Parathyroid adenoma (tissue), 2 donors: ENCODE measurements around the gene MEOX2.

Experiments
- H2AFZ ChIP-seq: fragments of 300-600 bp; sonication (generic); one replicate; pipeline ENCODE4 v1.7.0; 2017; ENCODE audit warnings: antibody characterized with exemption, mild to moderate bottlenecking
- H3K27ac ChIP-seq: fragments of 300-600 bp; sonication (generic); one replicate; pipeline ENCODE4 v1.7.0; 2017
- H3K27me3 ChIP-seq: fragments of 300-600 bp; sonication (generic); one replicate; pipeline ENCODE4 v1.7.0; 2017; ENCODE audit warnings: low read length; ENCODE audit not compliant: control insufficient read depth, insufficient read depth
- H3K36me3 ChIP-seq: fragments of 300-600 bp; sonication (generic); one replicate; pipeline ENCODE4 v1.7.0; 2017; ENCODE audit warnings: low read length; ENCODE audit not compliant: control insufficient read depth, insufficient read depth
- H3K4me1 ChIP-seq: fragments of 300-600 bp; sonication (generic); one replicate; pipeline ENCODE4 v1.7.0; 2017; ENCODE audit warnings: control low read depth
- H3K4me2 ChIP-seq: fragments of 300-600 bp; sonication (generic); one replicate; pipeline ENCODE4 v1.7.0; 2017; ENCODE audit warnings: low read length
- H3K4me3 ChIP-seq: fragments of 300-600 bp; sonication (generic); one replicate; pipeline ENCODE4 v1.7.0; 2017; ENCODE audit warnings: low read depth, low read length
- H3K79me2 ChIP-seq: fragments of 300-600 bp; sonication (generic); one replicate; pipeline ENCODE4 v1.7.0; 2017; ENCODE audit warnings: control low read depth
- H3K9ac ChIP-seq: fragments of 300-600 bp; sonication (generic); one replicate; pipeline ENCODE4 v1.7.0; 2017; ENCODE audit warnings: mild to moderate bottlenecking
- H3K9me3 ChIP-seq: fragments of 300-600 bp; sonication (generic); one replicate; pipeline ENCODE4 v1.7.0; 2017; ENCODE audit warnings: low read length; ENCODE audit not compliant: control insufficient read depth
- TF ChIP-seq, protein P1 (sequence below): fragments of 300-600 bp; sonication (generic); IDR thresholded peaks from one replicate; pipeline ENCODE4 v1.7.0; 2017; ENCODE audit warnings: antibody characterized with exemption, mild to moderate bottlenecking
- donor health status: primary hyperparathyroidism.

The MEOX2 gene

DNA sequence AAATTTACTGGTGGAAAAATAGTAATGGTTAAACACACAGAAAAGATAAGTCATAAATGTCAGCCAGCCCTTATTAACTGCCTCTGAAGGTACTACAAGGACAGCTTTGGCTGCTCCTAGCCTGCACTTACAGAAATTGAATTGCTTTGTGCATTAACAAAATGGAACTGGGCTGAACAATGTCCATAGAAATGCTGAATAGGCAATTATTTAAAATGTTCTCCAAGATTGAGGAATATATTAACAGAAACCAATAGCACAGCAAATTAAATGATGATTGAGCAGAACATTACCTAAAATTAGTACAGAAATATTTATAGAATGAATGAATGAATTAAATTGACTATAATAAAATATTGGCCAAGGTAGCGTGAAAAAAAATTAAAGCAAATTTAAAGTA lies 82.3 kb downstream of the MEOX2 start:
- no peak overlapping the region for H3K4me2 ChIP-seq
- no peak overlapping the region for H2AFZ ChIP-seq
- H3K4me1 ChIP-seq: no peaks in the 10 kb centered on the region
- no peaks in the 10 kb centered on the region for H3K27me3 ChIP-seq
- no peak overlapping the region for H3K27ac ChIP-seq
- H3K36me3 ChIP-seq: no peaks in the 10 kb centered on the region
- no peak overlapping the region for H3K9ac ChIP-seq
- no peaks in the 10 kb centered on the region for H3K79me2 ChIP-seq
- TF ChIP-seq, protein P1, sequence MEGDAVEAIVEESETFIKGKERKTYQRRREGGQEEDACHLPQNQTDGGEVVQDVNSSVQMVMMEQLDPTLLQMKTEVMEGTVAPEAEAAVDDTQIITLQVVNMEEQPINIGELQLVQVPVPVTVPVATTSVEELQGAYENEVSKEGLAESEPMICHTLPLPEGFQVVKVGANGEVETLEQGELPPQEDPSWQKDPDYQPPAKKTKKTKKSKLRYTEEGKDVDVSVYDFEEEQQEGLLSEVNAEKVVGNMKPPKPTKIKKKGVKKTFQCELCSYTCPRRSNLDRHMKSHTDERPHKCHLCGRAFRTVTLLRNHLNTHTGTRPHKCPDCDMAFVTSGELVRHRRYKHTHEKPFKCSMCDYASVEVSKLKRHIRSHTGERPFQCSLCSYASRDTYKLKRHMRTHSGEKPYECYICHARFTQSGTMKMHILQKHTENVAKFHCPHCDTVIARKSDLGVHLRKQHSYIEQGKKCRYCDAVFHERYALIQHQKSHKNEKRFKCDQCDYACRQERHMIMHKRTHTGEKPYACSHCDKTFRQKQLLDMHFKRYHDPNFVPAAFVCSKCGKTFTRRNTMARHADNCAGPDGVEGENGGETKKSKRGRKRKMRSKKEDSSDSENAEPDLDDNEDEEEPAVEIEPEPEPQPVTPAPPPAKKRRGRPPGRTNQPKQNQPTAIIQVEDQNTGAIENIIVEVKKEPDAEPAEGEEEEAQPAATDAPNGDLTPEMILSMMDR: no peak
- no peaks in the 10 kb centered on the region for H3K9me3 ChIP-seq
- H3K4me3 ChIP-seq: no peak overlapping the region

- no peak overlapping the region for H3K4me3 ChIP-seq
- no peak overlapping the region for H3K27ac ChIP-seq
- no peaks in the 10 kb centered on the region for H3K9me3 ChIP-seq
- H3K27me3 ChIP-seq: no peaks in the 10 kb centered on the region
- H3K79me2 ChIP-seq: no peaks in the 10 kb centered on the region
- no peak overlapping the region for H3K9ac ChIP-seq
- no peaks in the 10 kb centered on the region for H3K36me3 ChIP-seq
- no peak overlapping the region for H3K4me2 ChIP-seq
- TF ChIP-seq, protein P1: no peak
- H2AFZ ChIP-seq: no peak overlapping the region
- no peaks in the 10 kb centered on the region for H3K4me1 ChIP-seq
Measured at GRCh38 chr7:15603124-15603523, 83.4 kb downstream of the MEOX2 start.

DNA sequence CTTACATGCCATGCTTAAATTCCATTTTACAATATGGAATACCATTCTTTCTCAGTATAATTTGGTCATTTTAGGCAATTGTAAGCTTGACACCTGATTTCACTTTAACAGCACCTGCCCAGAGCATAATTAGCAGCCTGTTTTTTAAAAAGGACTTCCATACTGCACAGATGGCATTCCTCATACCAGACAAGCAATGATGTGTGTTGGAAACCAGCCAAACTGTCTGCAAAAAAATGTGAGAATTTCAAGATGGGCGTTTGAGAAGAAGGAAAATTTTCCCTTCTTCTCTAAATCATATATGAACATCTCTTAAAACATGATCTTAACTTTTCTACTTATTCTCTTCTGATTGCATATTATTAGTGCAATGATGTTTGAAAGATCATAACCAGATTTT lies 84.2 kb downstream of the MEOX2 start:
- TF ChIP-seq, protein P1: no peak

DNA sequence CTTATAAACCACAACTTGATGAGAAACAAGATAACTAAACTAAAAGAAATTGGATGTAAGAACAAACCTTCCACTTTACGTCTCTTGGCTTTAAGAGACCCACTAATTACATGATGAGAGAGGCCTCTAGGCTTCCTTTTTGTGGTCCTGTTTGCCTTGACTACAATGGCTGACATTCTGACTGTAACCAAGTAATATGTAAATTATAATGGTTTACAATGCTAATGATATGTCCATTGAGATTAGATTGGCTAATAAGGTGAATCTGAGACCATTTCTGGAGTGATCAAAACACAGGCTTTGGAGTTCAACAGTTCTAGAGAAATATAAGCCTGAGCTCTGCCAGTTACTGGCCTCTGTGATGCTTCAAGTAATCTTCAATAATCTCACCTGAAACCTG lies 85.3 kb downstream of the MEOX2 start:
- H3K4me2 ChIP-seq: no peak overlapping the region
- H3K27ac ChIP-seq: no peak overlapping the region
- no peaks in the 10 kb centered on the region for H3K79me2 ChIP-seq
- no peak overlapping the region for H3K9ac ChIP-seq
- no peaks in the 10 kb centered on the region for H3K9me3 ChIP-seq
- TF ChIP-seq, protein P1: no peak
- no peaks in the 10 kb centered on the region for H3K36me3 ChIP-seq
- H3K27me3 ChIP-seq: no peaks in the 10 kb centered on the region
- H3K4me3 ChIP-seq: no peak overlapping the region
- H2AFZ ChIP-seq: no peak overlapping the region
- no peaks in the 10 kb centered on the region for H3K4me1 ChIP-seq

More for the DNA sequence above, 84.2 kb downstream of the MEOX2 start:
- Histone ChIP-seq H3K27ac (no peak overlapping the region), H3K36me3 (no peaks in the 10 kb centered on the region), H3K79me2 (no peaks in the 10 kb centered on the region), H3K4me3 (no peak overlapping the region), H3K9ac (no peak overlapping the region), H3K4me2 (no peak overlapping the region), H3K9me3 (no peaks in the 10 kb centered on the region), H2AFZ (no peak overlapping the region), H3K27me3 (no peaks in the 10 kb centered on the region), H3K4me1 (no peaks in the 10 kb centered on the region)

GRCh38 chr7:15600298-15600697 lies 86.2 kb downstream of the MEOX2 start:
- Histone ChIP-seq H3K4me2 (no peak overlapping the region), H3K4me1 (no peaks in the 10 kb centered on the region), H3K36me3 (no peaks in the 10 kb centered on the region), H3K27me3 (no peaks in the 10 kb centered on the region), H3K4me3 (no peak overlapping the region), H3K27ac (no peak overlapping the region), H2AFZ (no peak overlapping the region), H3K79me2 (no peaks in the 10 kb centered on the region), H3K9me3 (no peaks in the 10 kb centered on the region), H3K9ac (no peak overlapping the region)
- TF ChIP-seq, protein P1: no peak
